Breast epithelium (tissue), 4 donors: ENCODE data around the gene TPTE. TPM values are rescaled to one million over a fixed set of nuclear protein-coding genes. Genes with fewer than 3 reads are reported as not detected.
"Not testable (repeated sequence)": the region's sequence is repeated elsewhere in the genome, so short reads cannot be mapped to it uniquely, and the experiment has no call there.

Experiments
- DNase-seq, 2 donors: peaks; one replicate each; pipeline ENCODE4 v3.0.0-alpha.2; 2019; ENCODE audit warnings: low spot score in 2 of 2
- H3K27ac ChIP-seq, 2 donors: fragments of 200-600 bp; sonication (generic) in 1 of 2; one replicate each; pipeline ENCODE4 v1.5.1; 2016 to 2019; ENCODE audit warnings: mild to moderate bottlenecking in 1 of 2
- H3K27me3 ChIP-seq, 2 donors: fragments of 200-600 bp; sonication (generic) in 1 of 2; one replicate each; pipeline versions ENCODE4 v1.5.1 to v1.6.0; 2017 to 2019; ENCODE audit warnings: control low read depth in 1 of 2, mild to moderate bottlenecking in 1 of 2
- H3K36me3 ChIP-seq: fragments of 200-600 bp; one replicate; pipeline ENCODE4 v1.5.1; 2019
- H3K4me1 ChIP-seq, 2 donors: fragments of 200-600 bp; sonication (generic); one replicate each; pipeline ENCODE4 v1.5.1; 2016 to 2019; ENCODE audit warnings: control low read depth in 1 of 2
- H3K4me3 ChIP-seq, 3 donors: fragments of 200-600 bp; sonication (generic); 1 replicate in 2 of 3; 2 replicates in 1 of 3; pipeline ENCODE4 v1.5.1; 2016 to 2019; ENCODE audit warnings: mild to moderate bottlenecking in 3 of 3, moderate library complexity in 2 of 3
- H3K9me3 ChIP-seq, 2 donors: fragments of 200-600 bp; sonication (generic) in 1 of 2; one replicate each; pipeline ENCODE4 v1.5.1; 2016 to 2019; ENCODE audit warnings: control low read depth in 1 of 2
- POLR2A ChIP-seq: fragments of 450-650 bp; IDR thresholded peaks from one replicate; pipeline ENCODE4 v1.6.1; 2016; ENCODE audit warnings: antibody characterized with exemption, mild to moderate bottlenecking, moderate library complexity
- POLR2AphosphoS5 ChIP-seq, 3 donors: sonication (generic); formaldehyde crosslinking; IDR thresholded peaks; one replicate each; pipeline ENCODE4 v1.6.1; 2017; ENCODE audit warnings: antibody characterized with exemption in 3 of 3
- intact Hi-C: fragments of 100-400 bp; cut with DNase I; formaldehyde crosslinking; loops from one replicate; pipeline ENCODE4 v1.15.1; 2023; ENCODE audit warnings: low total_unique reads
- total RNA-seq, 3 donors: library from RNA; depleted of rRNA; stranded (reverse); fragments of >200 nt; gene quantifications; one replicate each; pipeline ENCODE4 v1.1.0, GENCODE V29; 2016
- TF ChIP-seq, protein P1 (sequence below), 3 donors: fragments of 450-650 bp; IDR thresholded peaks; one replicate each; pipeline ENCODE4 v1.5.1; 2016 to 2017; ENCODE audit warnings: antibody characterized with exemption in 3 of 3, mild to moderate bottlenecking in 3 of 3, moderate library complexity in 3 of 3

Gene TPTE
- total RNA-seq, 3 donors from 2014 or later, result not detected

DNA sequence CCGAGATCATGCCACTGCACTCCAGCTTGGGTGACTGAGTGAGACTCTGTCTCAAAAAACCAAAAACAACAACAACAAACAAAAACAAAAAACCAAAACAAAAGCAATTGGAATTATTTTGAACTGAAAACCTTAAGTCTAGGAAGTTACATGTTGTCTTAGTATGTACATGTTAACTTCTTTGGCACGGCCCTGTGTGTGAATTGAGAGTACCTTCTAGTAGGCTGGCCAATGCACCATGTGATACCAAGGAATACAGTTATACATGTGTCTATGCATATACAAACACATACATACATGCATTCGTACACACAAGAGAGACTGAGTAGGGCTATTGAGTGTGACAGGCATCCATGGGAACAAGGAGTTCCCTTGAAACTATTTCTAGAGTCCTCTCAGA, 18.6 kb downstream of the TPTE start:
- peaks cover 37 to 40% of the 10 kb centered on the region in 2 donors for H3K9me3 ChIP-seq

GRCh38 chr21:10544376-10544775, 23.0 kb downstream of the TPTE start:
- DNase-seq, H3K4me1 ChIP-seq, H3K27me3 ChIP-seq, H3K4me3 ChIP-seq, H3K36me3 ChIP-seq, intact Hi-C loops, H3K27ac ChIP-seq: not testable (repeated sequence)
- peaks cover 46 to 64% of the 10 kb centered on the region in 2 donors for H3K9me3 ChIP-seq

More for the DNA sequence above, 18.6 kb downstream of the TPTE start:
- H3K27ac ChIP-seq, result no peak overlapping the region
- no peaks in the 10 kb centered on the region for H3K27me3 ChIP-seq
- no peak for DNase-seq
- no peaks in the 10 kb centered on the region for H3K4me1 ChIP-seq
- no peaks in the 10 kb centered on the region for H3K36me3 ChIP-seq
- TF ChIP-seq POLR2AphosphoS5 (IDR thresholded peaks at IDR 0.05) (no peak), POLR2A (no peak)
- TF ChIP-seq, protein P1, sequence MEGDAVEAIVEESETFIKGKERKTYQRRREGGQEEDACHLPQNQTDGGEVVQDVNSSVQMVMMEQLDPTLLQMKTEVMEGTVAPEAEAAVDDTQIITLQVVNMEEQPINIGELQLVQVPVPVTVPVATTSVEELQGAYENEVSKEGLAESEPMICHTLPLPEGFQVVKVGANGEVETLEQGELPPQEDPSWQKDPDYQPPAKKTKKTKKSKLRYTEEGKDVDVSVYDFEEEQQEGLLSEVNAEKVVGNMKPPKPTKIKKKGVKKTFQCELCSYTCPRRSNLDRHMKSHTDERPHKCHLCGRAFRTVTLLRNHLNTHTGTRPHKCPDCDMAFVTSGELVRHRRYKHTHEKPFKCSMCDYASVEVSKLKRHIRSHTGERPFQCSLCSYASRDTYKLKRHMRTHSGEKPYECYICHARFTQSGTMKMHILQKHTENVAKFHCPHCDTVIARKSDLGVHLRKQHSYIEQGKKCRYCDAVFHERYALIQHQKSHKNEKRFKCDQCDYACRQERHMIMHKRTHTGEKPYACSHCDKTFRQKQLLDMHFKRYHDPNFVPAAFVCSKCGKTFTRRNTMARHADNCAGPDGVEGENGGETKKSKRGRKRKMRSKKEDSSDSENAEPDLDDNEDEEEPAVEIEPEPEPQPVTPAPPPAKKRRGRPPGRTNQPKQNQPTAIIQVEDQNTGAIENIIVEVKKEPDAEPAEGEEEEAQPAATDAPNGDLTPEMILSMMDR (IDR thresholded peaks at IDR 0.05), result no peak
- intact Hi-C loops, result no loop called here
- no peak overlapping the region for H3K4me3 ChIP-seq

DNA sequence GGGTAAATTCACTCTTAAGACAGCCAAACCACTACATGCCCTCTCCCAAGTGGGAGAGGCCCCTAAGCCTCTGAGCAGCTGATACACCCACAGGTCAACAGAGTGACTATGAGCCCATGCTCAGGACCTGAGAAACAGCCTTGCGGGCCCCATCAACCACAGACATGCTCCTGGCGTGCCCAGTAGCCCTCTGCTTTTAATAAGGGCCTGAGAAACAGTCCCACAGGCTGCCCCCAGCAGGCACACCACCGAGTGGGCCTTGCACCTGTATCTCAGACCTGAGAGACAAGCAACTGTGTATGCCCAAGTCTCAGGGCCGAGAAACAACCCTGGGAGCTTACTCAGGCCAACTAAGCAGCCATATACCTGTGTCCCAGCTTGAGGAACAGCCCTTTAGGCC, 26.5 kb downstream of the TPTE start:
- H3K4me1 ChIP-seq, H3K27ac ChIP-seq, H3K4me3 ChIP-seq, intact Hi-C loops, DNase-seq, H3K27me3 ChIP-seq, H3K36me3 ChIP-seq: not testable (repeated sequence)
- peaks cover 33 to 57% of the 10 kb centered on the region in 2 donors for H3K9me3 ChIP-seq

GRCh38 chr21:10548331-10548954, 27.1 kb downstream of the TPTE start:
- H3K4me1 ChIP-seq, intact Hi-C loops, DNase-seq, H3K36me3 ChIP-seq, H3K27me3 ChIP-seq, H3K27ac ChIP-seq, H3K4me3 ChIP-seq: not testable (repeated sequence)
- peaks cover 34 to 57% of the 10 kb centered on the region in 2 donors for H3K9me3 ChIP-seq

DNA sequence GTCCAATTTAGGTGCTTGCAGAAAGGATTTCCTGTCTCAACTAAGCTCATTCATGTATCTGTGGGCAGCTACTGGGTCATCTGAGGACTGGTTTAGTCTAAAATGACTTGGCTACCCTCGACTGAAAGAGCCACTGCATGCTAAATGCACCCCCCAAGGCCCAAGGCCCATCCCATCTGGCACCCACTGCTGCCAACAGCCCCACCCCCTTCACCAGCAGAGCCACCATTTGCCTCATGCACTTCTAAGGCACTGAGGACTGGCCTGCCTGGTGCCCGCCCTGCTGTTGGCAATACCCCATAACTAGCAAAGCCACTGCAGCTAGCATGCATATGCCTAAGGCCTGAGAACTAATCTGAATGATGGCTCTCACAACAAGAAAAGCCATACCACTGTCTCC, 49.4 kb downstream of the TPTE start:
- intact Hi-C loops, result not testable (repeated sequence)

GRCh38 chr21:10574531-10575310, 53.3 kb downstream of the TPTE start:
- intact Hi-C loops, H3K36me3 ChIP-seq, H3K27ac ChIP-seq, H3K27me3 ChIP-seq, DNase-seq, H3K4me1 ChIP-seq, H3K4me3 ChIP-seq: not testable (repeated sequence)
- peaks cover 51 to 67% of the 10 kb centered on the region in 2 donors for H3K9me3 ChIP-seq

More for the DNA sequence above, 49.4 kb downstream of the TPTE start:
- not testable (repeated sequence) for H3K4me3 ChIP-seq, H3K27ac ChIP-seq, H3K27me3 ChIP-seq, H3K4me1 ChIP-seq, H3K36me3 ChIP-seq, DNase-seq
- peaks cover 45 to 65% of the 10 kb centered on the region in 2 donors for H3K9me3 ChIP-seq

DNA sequence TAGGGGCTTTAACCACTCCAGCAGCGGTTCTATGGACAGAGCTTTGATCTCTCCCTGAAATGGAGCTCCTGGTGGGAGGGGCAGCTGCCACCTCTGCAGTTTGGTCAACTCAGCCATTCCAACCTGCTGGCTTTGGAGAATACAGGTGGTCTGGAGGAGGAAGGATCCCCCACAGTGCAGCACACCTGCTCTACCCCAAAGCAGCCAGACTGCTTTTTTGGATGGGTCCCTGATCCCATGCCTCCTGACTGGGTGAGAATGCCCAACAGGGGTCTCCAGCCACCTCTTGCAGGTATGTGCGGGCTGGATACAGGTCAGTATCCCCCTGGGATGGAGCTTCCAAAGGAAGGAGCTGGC, 53.9 kb downstream of the TPTE start:
- H3K36me3 ChIP-seq, result no peaks in the 10 kb centered on the region
- no peak for DNase-seq
- TF ChIP-seq POLR2A (no peak), POLR2AphosphoS5 (IDR thresholded peaks at IDR 0.05) (no peak)
- TF ChIP-seq, protein P1 (IDR thresholded peaks at IDR 0.05), result no peak
- intact Hi-C loops, result no loop called here
- no peaks in the 10 kb centered on the region for H3K27me3 ChIP-seq
- H3K9me3 ChIP-seq, result peaks cover 51 to 61% of the 10 kb centered on the region in 2 donors
- no peak overlapping the region for H3K27ac ChIP-seq
- no peak overlapping the region for H3K4me3 ChIP-seq
- no peaks in the 10 kb centered on the region for H3K4me1 ChIP-seq

DNA sequence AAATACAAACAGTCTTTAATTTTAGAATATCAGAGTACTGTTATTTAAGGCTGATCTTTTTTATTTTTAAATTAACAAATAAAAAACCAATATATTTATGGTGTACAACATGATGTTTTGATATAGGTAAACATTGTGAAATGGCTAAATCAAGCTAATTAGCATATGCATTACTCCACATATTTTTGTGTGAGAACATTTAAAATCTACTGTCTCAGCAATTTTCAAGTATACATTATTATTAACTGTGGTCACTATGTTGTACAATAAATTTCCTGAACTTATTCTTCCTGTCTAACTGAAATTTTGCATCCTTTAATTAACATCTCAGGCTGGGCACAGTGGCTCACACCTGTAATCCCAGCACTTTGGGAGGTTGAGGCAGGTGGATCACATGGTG, 57.5 kb downstream of the TPTE start:
- H3K36me3 ChIP-seq, H3K27me3 ChIP-seq, H3K4me3 ChIP-seq, H3K4me1 ChIP-seq, H3K27ac ChIP-seq, DNase-seq, intact Hi-C loops: not testable (repeated sequence)
- peaks cover 31 to 53% of the 10 kb centered on the region in 2 donors for H3K9me3 ChIP-seq

DNA sequence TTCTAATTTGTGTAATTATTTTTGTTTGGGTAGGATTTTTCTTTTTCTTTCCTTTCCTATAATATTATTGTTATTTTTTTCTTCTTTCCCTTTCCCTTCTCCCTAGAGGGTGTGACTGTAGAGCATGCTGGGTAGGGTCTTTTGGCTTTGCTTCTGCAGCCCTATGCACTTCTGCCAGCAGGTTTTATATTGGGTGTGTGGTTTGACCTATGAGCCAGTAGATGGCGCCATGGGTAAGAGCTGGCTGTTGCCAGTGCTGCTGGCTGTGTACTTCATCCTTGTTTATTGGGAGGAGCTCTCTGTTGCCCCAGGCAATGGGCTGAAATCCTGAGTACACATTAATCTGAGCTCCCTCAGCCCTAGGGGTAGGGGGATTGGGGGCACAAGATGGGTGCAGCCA, 67.7 kb downstream of the TPTE start:
- H3K27me3 ChIP-seq, H3K4me3 ChIP-seq, H3K36me3 ChIP-seq, H3K4me1 ChIP-seq, intact Hi-C loops, H3K27ac ChIP-seq, DNase-seq: not testable (repeated sequence)
- peaks cover 21 to 31% of the 10 kb centered on the region in 2 donors for H3K9me3 ChIP-seq

GRCh38 chr21:10607074-10607473, 85.7 kb downstream of the TPTE start:
- H3K27me3 ChIP-seq, DNase-seq, H3K36me3 ChIP-seq, H3K4me1 ChIP-seq, H3K4me3 ChIP-seq, intact Hi-C loops, H3K27ac ChIP-seq: not testable (repeated sequence)
- peaks cover 8 to 49% of the 10 kb centered on the region in 2 donors for H3K9me3 ChIP-seq

DNA sequence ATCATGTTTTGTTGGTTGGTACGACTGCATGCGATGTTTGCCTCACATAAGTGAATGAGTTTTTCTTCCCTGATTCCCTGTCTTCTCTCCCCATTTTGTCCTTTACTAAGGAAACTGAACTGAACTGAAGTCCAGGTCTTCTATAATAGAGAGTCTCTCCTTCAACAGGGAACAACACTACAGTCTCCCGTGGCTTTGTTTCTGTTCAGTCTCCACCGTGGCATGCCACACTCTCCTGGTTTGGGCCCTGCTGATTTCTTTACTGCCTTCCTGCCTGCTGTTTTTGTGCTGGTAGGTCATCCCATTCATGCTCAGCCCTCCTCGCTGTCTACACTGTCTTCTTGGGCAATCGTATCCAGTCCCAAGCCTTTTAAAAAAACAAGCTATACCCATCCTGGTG, 92.9 kb downstream of the TPTE start:
- H3K4me3 ChIP-seq, intact Hi-C loops, DNase-seq, H3K4me1 ChIP-seq, H3K36me3 ChIP-seq, H3K27me3 ChIP-seq, H3K27ac ChIP-seq: not testable (repeated sequence)
- peaks cover 20 to 37% of the 10 kb centered on the region in 2 donors for H3K9me3 ChIP-seq
